Cardiac atrium fibroblast (primary cell): ENCODE measurements around the gene ATP7A. TPM values are rescaled to one million over a fixed set of nuclear protein-coding genes. Genes with fewer than 3 reads are reported as not detected.

Source experiments
- total RNA-seq: library from RNA; depleted of rRNA; stranded (reverse); fragments of >200 nt; gene quantifications from 2 replicates; pipeline ENCODE4 v1.2.3, GENCODE V29; 2015

The ATP7A gene
- total RNA-seq: 7.4 and 10.2 TPM in 2 replicates

GRCh38 chrX:77910108-77910840, at the start of gene ATP7A:
Gene ATP7A, plus strand, starts transcription at chrX:77910693. Its CDS starts 60,949 bp downstream, at chrX:77971642.

DNA sequence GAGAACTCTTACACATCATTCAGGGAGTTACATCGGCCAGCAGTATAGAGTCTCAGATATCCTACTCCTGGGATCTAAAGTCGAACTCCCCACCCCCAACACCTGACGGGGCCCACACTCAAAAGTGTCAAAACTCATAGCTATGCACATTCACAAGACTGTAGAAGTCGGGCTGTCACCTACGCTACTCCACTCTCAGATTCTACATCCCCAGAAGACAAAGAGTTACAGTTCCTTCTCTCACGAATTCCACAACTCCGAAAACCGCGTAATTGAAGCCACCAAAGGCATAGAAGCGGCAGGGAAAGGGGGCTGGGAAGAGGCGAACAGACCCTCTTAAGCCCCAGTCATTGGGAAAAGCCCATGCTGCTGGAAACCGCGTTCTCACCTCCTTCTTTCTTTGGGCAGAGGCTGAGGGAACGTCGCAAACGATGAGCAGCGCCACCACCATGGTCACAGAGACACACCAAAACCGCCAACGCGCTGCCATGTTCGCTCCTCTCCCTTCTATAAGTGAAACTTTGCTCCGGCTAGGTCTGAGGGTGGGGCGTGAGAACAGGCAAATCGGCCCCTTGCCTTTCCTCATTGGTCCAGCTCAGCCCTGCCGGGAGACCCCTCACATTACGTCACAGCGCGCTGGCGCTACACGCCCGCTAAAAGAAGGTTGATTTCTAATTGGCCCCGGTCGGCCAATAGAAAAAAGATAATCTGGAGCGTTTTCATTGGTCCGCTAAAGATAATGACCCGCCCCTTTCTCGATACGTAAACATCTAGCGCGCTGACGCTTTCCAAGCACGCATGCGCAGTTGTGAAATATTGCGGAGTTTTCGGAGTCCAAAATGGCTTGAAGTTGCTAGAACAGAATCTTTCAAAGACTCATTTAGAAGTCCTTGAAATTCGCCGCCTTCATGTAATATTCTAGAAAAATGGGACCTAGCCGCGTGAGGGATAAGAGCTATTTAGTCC, 15.3 kb upstream of the ATP7A start, which contains the start of gene MAGT1:
Gene MAGT1 (minus strand): TSS at position 515 of the 966 bp plus-strand sequence. CDS start 25 bp downstream, at position 490.

DNA sequence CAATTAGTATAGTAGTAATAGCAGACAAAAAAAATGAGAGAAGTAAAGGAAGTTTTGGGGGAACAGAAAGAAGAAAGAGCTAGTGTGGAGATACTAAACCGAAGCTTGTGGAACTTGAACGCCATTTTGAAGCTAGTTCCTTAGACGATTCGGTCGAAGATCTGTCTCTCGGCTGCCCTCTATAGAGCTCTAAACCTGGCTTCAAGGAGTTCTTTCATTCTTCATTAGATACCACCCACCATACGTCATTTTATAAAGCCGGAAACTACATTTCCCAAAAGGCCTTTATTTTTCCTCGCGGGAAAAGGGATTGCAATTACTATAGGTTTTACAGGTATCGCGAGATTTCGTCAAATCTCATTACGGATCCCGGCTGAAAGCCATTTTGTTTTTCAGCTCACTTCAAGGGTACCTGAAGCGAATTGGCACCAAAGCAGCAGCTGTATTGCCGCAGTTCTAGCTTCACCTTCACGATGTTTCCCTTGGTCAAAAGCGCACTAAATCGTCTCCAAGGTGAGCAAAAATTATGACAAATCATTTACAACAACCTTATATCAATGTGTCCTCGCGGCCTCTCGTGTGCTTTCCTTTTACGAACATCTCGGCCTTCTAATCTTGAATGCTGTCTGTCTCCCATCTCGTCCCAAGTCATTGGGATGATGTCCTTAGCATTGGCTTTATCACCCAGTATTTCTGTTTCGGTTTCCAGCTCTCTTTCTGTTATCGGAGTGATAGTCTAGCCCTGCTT, 11.2 kb upstream of the ATP7A start, which contains the start of gene COX7B:
Gene COX7B (plus strand): TSS at position 388 of the 748 bp plus-strand sequence. CDS start 86 bp downstream, at position 474.

GRCh38 chrX:77969538-77969937, 59.0 kb downstream of the ATP7A start, which contains the start of gene PGAM4:
Gene PGAM4, minus strand, starts transcription at chrX:77969638. Its CDS starts 0 bp downstream, at chrX:77969638.

Other genes starting within 250 kb of the ATP7A start
- gene ATRX, start 124.5 kb upstream of the ATP7A start, total RNA-seq: 25.4 and 25.8 TPM in 2 replicates
- 48.9 and 62.0 TPM in 2 replicates for gene MAGT1, start 15.3 kb upstream of the ATP7A start, total RNA-seq
- gene COX7B, start 11.2 kb upstream of the ATP7A start, total RNA-seq: 207 and 283 TPM in 2 replicates
- gene PGAM4, start 58.9 kb downstream of the ATP7A start, total RNA-seq: not detected in 2 replicates
- gene PGK1, start 193.6 kb downstream of the ATP7A start, total RNA-seq: 926 and 1,058 TPM in 2 replicates
- 7.2 and 10.5 TPM in 2 replicates for gene TAF9B, start 229.0 kb downstream of the ATP7A start, total RNA-seq